Activated T-cell treated with anti-CD3 and anti-CD28 coated beads for 4 hours (primary cell): ENCODE data around the gene ACADSB.

Source experiments
- DNase-seq: peaks from one replicate; pipeline ENCODE4 v3.0.0-alpha.2; 2020

ACADSB gene

DNA sequence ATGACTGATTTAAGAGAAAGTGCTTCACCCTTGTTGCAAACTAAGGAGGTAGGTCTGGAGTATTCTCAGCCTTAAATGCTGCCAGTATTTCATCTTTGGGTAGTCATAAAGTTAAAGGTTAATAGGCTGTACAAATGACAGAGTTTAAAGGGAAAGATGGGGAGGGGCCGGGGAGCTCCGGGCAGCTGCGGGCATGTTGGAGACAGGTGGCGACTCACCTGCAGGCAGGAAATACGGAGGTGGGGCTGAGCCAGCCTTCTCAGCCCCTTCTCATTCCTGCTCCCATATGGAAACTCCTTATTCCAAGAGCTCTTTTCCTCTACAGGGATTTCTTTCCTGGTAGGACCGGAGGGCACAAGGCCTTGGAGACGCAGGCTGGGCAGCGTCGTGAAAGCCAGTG is 95.1 kb downstream of the ACADSB start:
- DNase-seq, result no peak
